GM19324 (cell line): ENCODE results near the gene BMPR1B.

ENCODE experiments used
- ATAC-seq: cut with Tn5 transposase; IDR thresholded peaks from one replicate; pipeline ENCODE4 v1.9.1; 2021; ENCODE audit warnings: mild to moderate bottlenecking, moderate library complexity; ENCODE audit not compliant: unreplicated experiment, low FRiP score

The BMPR1B gene

DNA sequence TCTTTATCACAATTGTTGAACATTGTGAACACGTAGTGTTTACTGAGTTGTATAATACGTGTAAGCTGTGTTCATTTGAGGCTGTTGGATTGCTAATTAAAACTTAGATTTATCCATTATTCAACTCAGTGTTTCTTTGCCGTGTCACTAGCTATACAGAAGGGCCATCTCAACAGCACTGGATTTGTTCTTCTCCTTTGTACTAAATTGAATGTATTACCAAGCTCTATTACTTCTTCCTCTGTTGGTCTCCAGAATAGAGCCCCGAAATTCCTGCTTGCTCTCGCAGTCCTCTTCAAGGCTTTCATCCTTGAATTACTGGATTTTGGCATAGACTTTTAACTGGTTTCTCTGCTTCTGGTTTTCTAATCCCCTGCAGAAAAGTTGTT is 182.8 kb downstream of the BMPR1B start:
- ATAC-seq, result no peak

DNA sequence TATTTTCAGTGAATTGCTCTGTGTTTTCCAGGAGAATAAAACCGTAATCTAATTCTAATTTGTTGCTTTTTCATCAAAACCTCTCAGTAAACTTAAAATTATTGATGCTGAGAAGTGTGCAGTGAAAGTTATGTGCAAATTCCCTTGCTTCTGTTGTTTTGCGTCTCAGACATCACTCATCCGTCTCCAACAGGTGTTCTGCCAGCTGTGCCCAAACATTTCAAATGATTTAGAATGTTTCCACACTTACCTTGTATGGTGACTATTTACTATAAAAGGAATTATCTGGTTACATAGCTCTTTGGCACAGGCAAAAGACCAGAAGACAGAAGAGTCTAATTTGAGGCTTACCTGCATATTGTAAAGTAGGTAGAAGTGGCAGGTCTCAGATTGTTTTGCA is 184.0 kb downstream of the BMPR1B start:
- no peak for ATAC-seq

- ATAC-seq, result no peak
Measured at GRCh38 chr4:94944726-94945125, 187.0 kb downstream of the BMPR1B start.

GRCh38 chr4:94947681-94948108 is 189.9 kb downstream of the BMPR1B start:
- no peak for ATAC-seq

DNA sequence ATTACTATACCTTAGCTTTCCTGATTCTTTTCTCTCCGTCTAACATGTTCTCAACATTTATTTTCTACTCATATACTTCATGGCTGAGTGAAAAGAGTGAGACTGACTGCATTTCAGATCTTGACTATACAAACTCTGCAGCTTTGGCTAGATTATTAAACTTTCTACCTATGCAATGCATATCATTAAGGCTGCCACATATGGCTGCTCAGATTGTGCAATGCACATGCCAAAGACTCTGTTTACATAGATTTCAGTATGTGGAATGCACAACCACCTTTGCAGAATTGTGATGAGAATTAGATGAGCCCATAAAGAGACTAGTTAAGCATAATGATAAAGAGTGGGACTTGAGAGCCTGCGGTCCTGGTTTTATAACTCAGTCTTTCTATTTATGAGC is 196.5 kb downstream of the BMPR1B start:
- ATAC-seq, result no peak

- no peak for ATAC-seq
Measured at GRCh38 chr4:94957030-94957429, 199.3 kb downstream of the BMPR1B start.

- no peak for ATAC-seq
Measured at GRCh38 chr4:94959307-94959706, 201.6 kb downstream of the BMPR1B start.

- ATAC-seq, result no peak
Measured at GRCh38 chr4:94960708-94961107, 203.0 kb downstream of the BMPR1B start.

DNA sequence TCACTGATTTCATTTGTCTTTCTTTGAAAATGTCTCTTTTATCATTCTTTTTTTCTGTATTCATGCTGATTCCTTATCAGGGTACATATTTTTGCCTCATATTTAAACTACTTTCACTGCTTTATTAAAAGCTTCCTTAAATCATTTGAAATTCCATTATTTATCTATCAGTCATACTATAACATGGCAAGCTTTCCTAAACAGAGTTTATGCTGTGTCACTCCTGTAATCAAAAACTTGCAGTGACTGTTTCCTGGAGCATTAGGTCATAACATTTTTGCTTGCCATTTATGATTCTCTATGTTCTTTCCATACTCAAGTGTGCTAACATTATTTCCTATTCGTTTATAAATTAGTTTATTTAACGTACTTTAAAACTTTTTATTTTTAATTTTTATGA is 203.7 kb downstream of the BMPR1B start:
- no peak for ATAC-seq

- no peak for ATAC-seq
Measured at GRCh38 chr4:94962484-94962883, 204.7 kb downstream of the BMPR1B start.

DNA sequence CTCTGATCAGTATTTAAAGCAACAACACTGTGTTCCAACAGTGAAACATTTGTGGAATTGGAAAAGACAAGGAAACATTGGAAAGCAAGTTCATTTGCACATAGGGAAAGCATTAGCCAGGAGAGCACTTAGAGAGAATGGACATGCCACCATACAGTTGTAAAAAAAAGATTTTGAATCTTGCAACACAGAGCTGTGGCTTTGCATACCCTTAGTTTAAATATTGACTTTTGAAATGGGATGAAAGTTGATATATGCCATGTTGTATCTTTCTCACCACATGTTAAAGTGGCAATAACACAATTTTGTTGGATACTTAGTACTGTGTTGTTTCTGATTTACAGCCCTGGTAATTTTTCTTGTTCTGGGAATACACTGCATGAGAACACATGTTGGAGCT is 208.1 kb downstream of the BMPR1B start:
- ATAC-seq, result no peak

DNA sequence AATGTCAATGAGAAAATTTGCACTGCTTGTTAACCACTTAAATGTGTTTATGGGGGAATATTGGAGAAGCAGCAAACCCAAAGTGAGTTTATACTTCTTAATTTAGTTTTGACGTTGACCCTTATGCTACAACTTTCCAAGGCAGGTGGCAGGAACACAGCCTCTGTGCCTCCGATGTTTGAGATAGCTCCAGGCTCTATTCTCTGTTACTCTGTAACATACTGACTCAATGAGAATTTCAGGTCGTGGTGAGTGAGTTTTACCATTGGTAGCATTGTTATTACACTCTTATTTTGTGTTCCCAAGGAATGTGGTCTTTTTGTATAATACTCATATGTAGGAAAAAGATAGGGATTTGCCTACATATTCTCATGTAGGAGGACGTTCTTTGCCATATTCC is 210.7 kb downstream of the BMPR1B start:
- no peak for ATAC-seq

- ATAC-seq, result no peak
Measured at GRCh38 chr4:94970650-94971049, 212.9 kb downstream of the BMPR1B start.

DNA sequence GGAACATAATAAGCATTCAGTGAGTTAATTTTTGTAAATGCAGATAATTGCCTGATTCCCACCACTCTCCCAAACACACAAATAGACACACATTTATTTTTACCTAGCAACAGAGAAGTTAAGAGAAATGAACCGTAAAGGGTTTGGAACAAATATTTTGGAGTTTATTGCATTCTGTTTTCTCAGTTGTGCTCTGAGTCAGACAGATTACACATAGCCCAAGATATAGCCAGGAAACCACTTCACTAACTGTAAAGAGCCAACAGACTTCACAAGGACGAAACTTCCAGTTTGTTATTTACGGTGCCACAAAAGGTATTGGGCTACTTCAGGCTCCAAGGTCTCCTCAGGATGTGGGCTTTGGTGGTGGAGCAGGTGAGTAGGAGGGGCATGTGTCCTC is 217.0 kb downstream of the BMPR1B start:
- no peak for ATAC-seq

GRCh38 chr4:94976371-94977011 is 218.7 kb downstream of the BMPR1B start:
- no peak for ATAC-seq

GRCh38 chr4:94978904-94979303 is 221.1 kb downstream of the BMPR1B start:
- ATAC-seq, result no peak

DNA sequence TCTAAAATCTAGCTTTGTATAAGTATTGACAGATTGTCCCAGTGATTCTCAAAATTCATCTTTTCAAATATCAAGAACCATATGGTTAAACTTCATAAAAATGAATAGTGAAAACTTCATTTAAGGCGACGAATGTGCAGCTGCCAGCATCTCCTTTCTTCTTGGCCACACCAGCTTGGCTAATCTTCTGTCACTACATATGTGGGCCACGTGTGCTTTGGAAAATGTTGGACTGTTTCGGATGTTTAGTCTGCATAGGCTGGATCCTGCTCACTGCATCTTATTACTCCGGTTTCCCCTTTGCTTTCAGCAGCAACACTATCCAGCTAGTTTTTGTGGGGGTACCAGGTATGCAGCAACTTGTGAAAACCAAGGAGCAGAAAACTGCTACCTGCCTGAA is 221.9 kb downstream of the BMPR1B start:
- ATAC-seq, result no peak

DNA sequence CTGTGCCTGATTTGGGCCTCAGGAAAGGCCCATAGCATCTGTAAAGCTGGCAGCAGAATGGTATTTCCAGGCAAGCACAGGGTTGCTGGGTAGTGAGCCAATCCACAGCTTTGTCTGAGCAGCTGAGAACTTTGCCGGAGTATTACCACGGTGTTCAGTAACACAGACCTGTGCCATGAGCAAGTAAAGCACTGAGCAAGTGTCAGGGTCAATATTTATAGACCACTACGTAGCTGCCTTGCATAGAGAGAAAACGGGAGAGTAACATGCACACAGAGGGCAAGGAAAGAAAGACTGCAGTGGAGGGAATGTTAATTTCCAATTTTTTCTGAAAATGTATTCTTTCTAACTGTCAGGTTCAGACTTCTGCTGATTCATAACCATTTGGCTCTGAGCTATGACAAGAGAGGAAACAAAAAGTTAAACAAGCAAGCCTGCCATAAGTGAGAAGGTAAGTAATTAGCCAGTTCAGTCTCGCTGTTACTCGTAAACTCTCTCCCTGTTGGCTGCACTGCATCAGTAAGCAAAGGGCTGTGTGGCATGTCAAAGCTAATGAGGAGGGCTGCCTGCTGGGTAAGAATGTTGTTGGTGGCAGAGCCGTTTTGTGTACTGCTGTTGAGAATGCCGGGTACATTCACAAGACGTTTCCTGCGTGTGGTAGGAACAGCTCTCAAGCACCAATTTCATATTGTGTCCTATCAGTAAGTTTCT is 238.1 kb downstream of the BMPR1B start:
- ATAC-seq, result no peak

- no peak for ATAC-seq
Measured at GRCh38 chr4:95000076-95000648, 242.4 kb downstream of the BMPR1B start.

DNA sequence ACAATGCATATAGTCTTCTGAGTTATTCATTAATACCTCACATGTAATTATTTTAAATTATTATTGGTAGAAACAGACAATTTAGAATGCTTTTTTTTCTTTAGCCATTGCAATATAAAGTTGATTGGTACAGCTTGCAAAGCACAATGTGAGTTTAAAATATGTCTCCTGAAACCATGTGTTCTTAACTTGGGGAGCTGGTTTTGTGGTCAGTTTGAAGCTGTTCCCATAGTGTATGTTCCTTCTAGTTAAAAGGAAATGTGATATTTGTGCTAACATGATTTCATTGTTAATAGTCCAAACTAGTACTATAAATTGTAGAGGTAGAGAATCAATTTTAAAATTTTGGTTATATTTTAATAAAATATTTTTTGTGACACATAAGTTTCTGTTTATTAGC is 247.2 kb downstream of the BMPR1B start:
- ATAC-seq, result no peak

DNA sequence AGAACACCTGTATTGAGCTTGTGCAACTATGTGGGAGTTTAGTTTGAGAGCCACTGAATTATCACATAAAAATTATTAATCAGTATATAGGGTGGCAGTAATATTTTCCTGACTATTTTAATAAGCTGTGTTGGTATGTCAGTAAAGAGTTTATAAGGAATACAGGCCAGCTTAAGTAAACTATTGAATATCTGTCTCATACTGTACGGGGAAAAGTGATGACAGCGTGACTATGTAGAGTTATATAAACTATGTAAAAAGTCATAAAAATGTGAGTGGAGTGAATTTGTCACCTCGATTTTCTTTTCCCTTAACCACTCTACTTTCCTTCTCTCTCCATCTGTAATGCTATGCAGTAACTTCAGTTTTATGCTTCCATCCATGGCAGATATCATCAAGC is 250.2 kb downstream of the BMPR1B start:
- no peak for ATAC-seq

- ATAC-seq, result no peak
Measured at GRCh38 chr4:95013236-95013635, 255.5 kb downstream of the BMPR1B start.
